ENCODE results near the gene ATP8B4.

The ATP8B4 gene

DNA sequence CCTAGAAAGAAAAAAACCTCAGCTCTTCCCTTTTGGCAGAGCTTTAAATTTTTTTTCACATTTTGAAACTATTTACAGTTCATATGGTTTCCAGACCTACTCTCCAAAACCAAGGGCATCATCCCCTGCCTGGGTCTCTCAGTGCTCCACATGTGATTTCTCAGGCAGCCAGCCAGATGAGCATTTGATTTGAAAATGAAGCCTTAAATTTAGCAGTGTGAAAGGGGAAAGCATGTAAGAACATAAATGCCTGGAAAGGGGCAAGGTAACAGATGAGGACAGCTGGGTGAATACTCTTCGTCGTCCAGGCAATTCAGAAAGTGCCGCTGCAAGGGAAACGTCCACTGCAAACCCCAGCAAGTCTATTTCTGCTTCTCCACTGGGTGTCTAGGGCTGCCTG, 94.8 kb downstream of the ATP8B4 start:
- H3K4me1 Mint-ChIP-seq, result no peaks in the 10 kb centered on the region
- DNase-seq (no peak), ATAC-seq (replicated peaks) (no peak)
- H3K27ac Mint-ChIP-seq, result no peak overlapping the region
- peaks cover 0 to 2% of the 10 kb centered on the region in 2 donors for H3K9me3 Mint-ChIP-seq
- H3K27me3 Mint-ChIP-seq, result no peaks in the 10 kb centered on the region
- H3K4me3 Mint-ChIP-seq, result no peak overlapping the region
- H3K36me3 Mint-ChIP-seq, result no peaks in the 10 kb centered on the region

DNA sequence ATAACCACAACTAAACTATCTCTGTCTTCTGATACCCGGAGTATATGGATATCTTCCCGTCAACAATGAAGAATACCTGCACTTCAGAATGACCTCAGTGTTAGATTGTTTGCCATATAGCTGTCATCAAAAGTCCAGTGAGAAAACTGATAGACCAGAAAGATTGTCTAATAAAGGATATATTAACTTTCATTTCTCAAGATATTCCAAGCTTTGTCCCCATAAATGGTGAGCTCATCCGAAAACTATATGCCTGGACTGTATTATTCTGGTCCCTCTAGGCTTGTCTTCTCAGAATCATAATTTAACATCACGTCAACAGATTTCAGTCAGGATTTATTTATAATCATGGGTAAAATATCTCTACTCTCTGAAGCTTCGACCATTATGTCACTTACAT, 100.5 kb downstream of the ATP8B4 start:
- H3K27ac Mint-ChIP-seq, result no peak overlapping the region
- no peaks in the 10 kb centered on the region for H3K36me3 Mint-ChIP-seq
- no peaks in the 10 kb centered on the region for H3K27me3 Mint-ChIP-seq
- peaks cover 0 to 4% of the 10 kb centered on the region in 2 donors for H3K9me3 Mint-ChIP-seq
- no peak overlapping the region for H3K4me3 Mint-ChIP-seq
- H3K4me1 Mint-ChIP-seq, result no peaks in the 10 kb centered on the region
- ATAC-seq (replicated peaks), result no peak
- no peak for DNase-seq

- Mint-ChIP-seq H3K27ac (no peak overlapping the region), H3K9me3 (peaks cover 0 to 4% of the 10 kb centered on the region in 2 donors), H3K4me3 (no peak overlapping the region), H3K36me3 (no peaks in the 10 kb centered on the region), H3K27me3 (no peaks in the 10 kb centered on the region), H3K4me1 (no peaks in the 10 kb centered on the region)
- no peak for ATAC-seq (replicated peaks)
- DNase-seq, result no peak
Observed at GRCh38 chr15:50017522-50017921, 101.5 kb downstream of the ATP8B4 start.

DNA sequence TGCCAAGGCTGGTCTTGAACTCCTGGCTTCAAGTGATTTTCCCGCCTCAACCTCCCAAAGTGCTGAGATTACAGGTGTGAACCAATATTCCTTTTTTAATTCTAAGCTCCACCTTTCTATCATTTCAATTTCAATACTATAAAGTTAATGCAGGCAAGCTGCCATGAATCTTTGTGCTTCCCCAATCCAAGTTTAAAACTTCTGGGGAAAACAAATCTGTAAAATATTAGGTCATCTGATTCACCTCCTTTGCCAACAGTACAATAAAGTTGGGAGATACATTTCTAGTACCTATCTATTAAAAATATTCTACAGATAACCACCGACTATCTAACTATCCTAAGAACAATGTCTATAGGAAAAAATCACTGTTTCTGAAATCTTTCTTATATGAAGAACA, 102.1 kb downstream of the ATP8B4 start:
- Mint-ChIP-seq H3K9me3 (peaks cover 0 to 4% of the 10 kb centered on the region in 2 donors), H3K36me3 (no peaks in the 10 kb centered on the region), H3K4me1 (no peaks in the 10 kb centered on the region), H3K4me3 (no peak overlapping the region), H3K27ac (no peak overlapping the region), H3K27me3 (no peaks in the 10 kb centered on the region)
- DNase-seq, result no peak
- no peak for ATAC-seq (replicated peaks)

DNA sequence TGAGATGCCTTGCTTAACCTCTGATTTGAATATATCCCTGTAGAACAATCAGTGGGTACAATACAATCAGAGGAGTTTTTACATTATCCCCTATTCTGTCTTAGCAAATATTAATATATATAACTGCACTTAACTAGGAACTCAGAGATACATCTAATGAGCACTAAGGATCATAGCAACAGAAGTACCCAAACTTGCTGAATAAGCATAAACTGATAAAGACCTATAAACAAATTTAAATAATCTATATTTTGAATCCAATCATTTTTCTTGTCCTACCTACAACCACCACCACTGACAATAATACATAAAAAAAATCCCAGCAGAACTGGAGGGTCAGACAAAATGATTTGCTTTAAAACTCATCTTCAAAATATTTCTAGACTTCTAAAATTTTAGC, 106.2 kb downstream of the ATP8B4 start:
- DNase-seq (no peak), ATAC-seq (replicated peaks) (no peak)
- Mint-ChIP-seq H3K27me3 (peaks cover 0 to 3% of the 10 kb centered on the region in 2 donors), H3K9me3 (peaks cover 0 to 1% of the 10 kb centered on the region in 2 donors), H3K36me3 (no peaks in the 10 kb centered on the region), H3K27ac (no peak overlapping the region), H3K4me1 (peaks cover 0 to 4% of the 10 kb centered on the region in 2 donors), H3K4me3 (no peak overlapping the region)

- ATAC-seq (replicated peaks) (peak; percentile 56 to 60), DNase-seq (no peak)
- peaks cover 0 to 4% of the 10 kb centered on the region in 2 donors for H3K4me1 Mint-ChIP-seq
- H3K27ac Mint-ChIP-seq, result no peak overlapping the region
- no peak overlapping the region for H3K4me3 Mint-ChIP-seq
- H3K36me3 Mint-ChIP-seq, result no peaks in the 10 kb centered on the region
- peaks cover 0 to 3% of the 10 kb centered on the region in 2 donors for H3K27me3 Mint-ChIP-seq
- H3K9me3 Mint-ChIP-seq, result no peaks in the 10 kb centered on the region
Observed at GRCh38 chr15:50009634-50010033, 109.4 kb downstream of the ATP8B4 start.

GRCh38 chr15:50003786-50004334, 115.2 kb downstream of the ATP8B4 start:
- Mint-ChIP-seq H3K27me3 (peaks cover 0 to 3% of the 10 kb centered on the region in 2 donors), H3K27ac (peak overlapping the region; percentile 2), H3K36me3 (no peaks in the 10 kb centered on the region), H3K9me3 (no peaks in the 10 kb centered on the region), H3K4me3 (no peak overlapping the region), H3K4me1 (peaks cover 4 to 8% of the 10 kb centered on the region in 2 donors)
- peak; percentile 48 for DNase-seq
- peak; percentile 99 to 100 for ATAC-seq (replicated peaks)

GRCh38 chr15:49991587-49991986, 127.4 kb downstream of the ATP8B4 start:
- no peak overlapping the region for H3K27ac Mint-ChIP-seq
- no peak overlapping the region for H3K4me3 Mint-ChIP-seq
- no peaks in the 10 kb centered on the region for H3K4me1 Mint-ChIP-seq
- H3K36me3 Mint-ChIP-seq, result no peaks in the 10 kb centered on the region
- no peaks in the 10 kb centered on the region for H3K9me3 Mint-ChIP-seq
- DNase-seq, result no peak
- ATAC-seq (replicated peaks), result no peak
- no peaks in the 10 kb centered on the region for H3K27me3 Mint-ChIP-seq

GRCh38 chr15:49990835-49991545, 128.0 kb downstream of the ATP8B4 start:
- H3K36me3 Mint-ChIP-seq, result no peaks in the 10 kb centered on the region
- no peak for DNase-seq
- no peaks in the 10 kb centered on the region for H3K9me3 Mint-ChIP-seq
- no peak for ATAC-seq (replicated peaks)
- H3K4me1 Mint-ChIP-seq, result no peaks in the 10 kb centered on the region
- no peak overlapping the region for H3K27ac Mint-ChIP-seq
- no peaks in the 10 kb centered on the region for H3K27me3 Mint-ChIP-seq
- H3K4me3 Mint-ChIP-seq, result no peak overlapping the region

DNA sequence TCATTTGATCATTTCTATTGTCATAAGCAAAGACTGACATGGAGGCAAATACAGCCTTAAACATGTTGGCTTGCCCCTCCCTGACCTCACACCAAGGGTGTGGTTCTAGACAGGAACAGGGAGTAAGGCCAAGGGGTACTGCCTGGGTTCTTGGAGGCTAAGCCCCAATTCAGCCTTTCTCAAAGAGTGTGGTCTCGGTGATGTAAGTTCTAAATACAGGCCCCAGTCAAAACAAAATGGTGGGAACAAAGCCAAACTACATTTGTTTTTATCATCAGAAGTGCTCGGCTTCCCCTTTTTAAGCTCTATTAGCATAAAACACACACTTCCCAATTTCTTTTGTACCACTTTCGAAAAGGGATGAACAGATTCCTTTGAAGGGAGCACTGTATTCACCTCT, 129.5 kb downstream of the ATP8B4 start:
- no peak for DNase-seq
- no peak overlapping the region for H3K27ac Mint-ChIP-seq

DNA sequence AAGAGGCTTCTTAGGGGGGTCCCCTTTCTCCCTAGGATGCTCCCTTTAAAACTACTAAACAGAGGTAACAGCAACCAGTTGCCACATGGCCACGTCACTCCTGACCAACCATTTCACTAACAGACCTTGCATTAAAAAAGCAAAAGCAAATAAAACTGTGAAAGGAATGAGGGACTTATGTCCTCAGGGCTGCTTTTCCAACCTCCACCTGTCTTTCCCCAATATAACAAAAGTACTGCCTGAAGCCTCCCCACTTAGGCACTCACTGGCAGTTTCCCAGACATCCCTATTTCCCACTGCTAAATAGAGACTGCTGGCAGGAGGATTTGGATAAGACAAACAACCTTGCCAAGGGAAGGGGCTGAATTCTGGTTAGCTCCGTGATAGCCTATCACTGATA, 130.3 kb downstream of the ATP8B4 start:
- Mint-ChIP-seq H3K27ac (no peak overlapping the region), H3K9me3 (no peaks in the 10 kb centered on the region), H3K4me3 (no peak overlapping the region), H3K27me3 (no peaks in the 10 kb centered on the region), H3K4me1 (no peaks in the 10 kb centered on the region), H3K36me3 (no peaks in the 10 kb centered on the region)
- DNase-seq, result no peak
- no peak for ATAC-seq (replicated peaks)

More for the DNA sequence above, 129.5 kb downstream of the ATP8B4 start:
- Mint-ChIP-seq H3K27me3 (no peaks in the 10 kb centered on the region), H3K4me3 (no peak overlapping the region), H3K4me1 (no peaks in the 10 kb centered on the region), H3K9me3 (no peaks in the 10 kb centered on the region), H3K36me3 (no peaks in the 10 kb centered on the region)
- ATAC-seq (replicated peaks), result no peak

DNA sequence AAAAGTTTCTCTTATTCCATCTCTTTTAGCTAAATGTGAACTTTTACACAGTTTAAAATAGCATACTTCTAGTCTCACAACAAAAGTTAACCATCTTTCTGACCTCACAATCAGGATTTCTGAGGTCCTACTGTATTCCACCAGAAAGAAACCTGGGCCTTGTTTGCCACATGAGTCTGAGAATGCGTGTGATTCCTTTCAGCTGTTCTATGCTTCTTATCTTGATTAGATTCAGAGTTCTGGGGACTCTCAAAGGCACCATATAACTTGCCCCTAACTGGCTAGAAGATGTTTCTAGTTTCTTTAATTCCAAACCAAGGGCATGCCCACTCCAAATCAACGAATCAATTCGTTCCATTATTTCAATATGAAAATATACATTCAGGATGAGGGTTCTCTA, 131.1 kb downstream of the ATP8B4 start:
- H3K36me3 Mint-ChIP-seq, result no peaks in the 10 kb centered on the region
- H3K27me3 Mint-ChIP-seq, result no peaks in the 10 kb centered on the region
- no peak overlapping the region for H3K4me3 Mint-ChIP-seq
- ATAC-seq (replicated peaks) (no peak), DNase-seq (no peak)
- H3K27ac Mint-ChIP-seq, result no peak overlapping the region
- H3K9me3 Mint-ChIP-seq, result no peaks in the 10 kb centered on the region
- H3K4me1 Mint-ChIP-seq, result no peaks in the 10 kb centered on the region

GRCh38 chr15:49987198-49987785, 131.7 kb downstream of the ATP8B4 start:
- no peak overlapping the region for H3K27ac Mint-ChIP-seq
- no peaks in the 10 kb centered on the region for H3K9me3 Mint-ChIP-seq
- H3K27me3 Mint-ChIP-seq, result no peaks in the 10 kb centered on the region
- H3K36me3 Mint-ChIP-seq, result no peaks in the 10 kb centered on the region
- ATAC-seq (replicated peaks) (no peak), DNase-seq (no peak)
- H3K4me3 Mint-ChIP-seq, result no peak overlapping the region
- H3K4me1 Mint-ChIP-seq, result no peaks in the 10 kb centered on the region

GRCh38 chr15:49986326-49986725, 132.7 kb downstream of the ATP8B4 start:
- Mint-ChIP-seq H3K9me3 (no peaks in the 10 kb centered on the region), H3K4me1 (no peaks in the 10 kb centered on the region), H3K27me3 (no peaks in the 10 kb centered on the region), H3K27ac (no peak overlapping the region), H3K4me3 (no peak overlapping the region), H3K36me3 (no peaks in the 10 kb centered on the region)
- ATAC-seq (replicated peaks) (no peak), DNase-seq (no peak)

- no peaks in the 10 kb centered on the region for H3K27me3 Mint-ChIP-seq
- no peak overlapping the region for H3K4me3 Mint-ChIP-seq
- no peaks in the 10 kb centered on the region for H3K9me3 Mint-ChIP-seq
- no peaks in the 10 kb centered on the region for H3K36me3 Mint-ChIP-seq
- no peak for ATAC-seq (replicated peaks)
- H3K27ac Mint-ChIP-seq, result no peak overlapping the region
- H3K4me1 Mint-ChIP-seq, result no peaks in the 10 kb centered on the region
- DNase-seq, result no peak
Observed at GRCh38 chr15:49985463-49985862, 133.6 kb downstream of the ATP8B4 start.

All from stimulated activated naive B cell treated with anti-CD40 and anti-IgM and Interleukin-4, amounts not matched to agents 10 μg/mL and 1 μg/mL and 100 μg/mL, for 72 hours (primary cell).